ENCODE results near the gene TBC1D2. TPM values are rescaled to one million over a fixed set of nuclear protein-coding genes. Genes with fewer than 3 reads are reported as not detected.

The TBC1D2 gene
- total and polyA plus RNA-seq, 2 of the 13 experiments (the other 11 are each of a cell fraction or from before 2014, with no cell fraction given): 2.0 to 2.8 TPM

DNA sequence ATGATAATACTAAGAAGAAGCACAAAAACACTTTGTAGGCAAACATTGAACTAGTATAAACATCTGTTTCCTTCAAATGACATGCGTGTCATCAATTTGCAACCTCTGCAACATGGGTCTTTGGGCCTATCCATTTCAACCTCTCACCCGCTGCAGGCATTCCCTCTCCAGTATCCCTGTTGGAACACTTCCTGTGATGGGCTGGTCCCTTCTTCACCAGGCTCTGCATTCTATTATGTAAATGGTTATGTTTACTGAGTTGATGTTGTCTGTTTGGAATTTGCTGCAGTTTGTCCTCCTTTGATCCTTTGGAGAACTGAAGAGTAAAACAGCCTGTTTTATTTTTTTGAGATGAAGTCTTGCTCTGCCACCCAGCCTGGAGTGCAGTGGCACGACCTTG, 16.6 kb upstream of the TBC1D2 start (continued):
- TF ChIP-seq, protein P1, sequence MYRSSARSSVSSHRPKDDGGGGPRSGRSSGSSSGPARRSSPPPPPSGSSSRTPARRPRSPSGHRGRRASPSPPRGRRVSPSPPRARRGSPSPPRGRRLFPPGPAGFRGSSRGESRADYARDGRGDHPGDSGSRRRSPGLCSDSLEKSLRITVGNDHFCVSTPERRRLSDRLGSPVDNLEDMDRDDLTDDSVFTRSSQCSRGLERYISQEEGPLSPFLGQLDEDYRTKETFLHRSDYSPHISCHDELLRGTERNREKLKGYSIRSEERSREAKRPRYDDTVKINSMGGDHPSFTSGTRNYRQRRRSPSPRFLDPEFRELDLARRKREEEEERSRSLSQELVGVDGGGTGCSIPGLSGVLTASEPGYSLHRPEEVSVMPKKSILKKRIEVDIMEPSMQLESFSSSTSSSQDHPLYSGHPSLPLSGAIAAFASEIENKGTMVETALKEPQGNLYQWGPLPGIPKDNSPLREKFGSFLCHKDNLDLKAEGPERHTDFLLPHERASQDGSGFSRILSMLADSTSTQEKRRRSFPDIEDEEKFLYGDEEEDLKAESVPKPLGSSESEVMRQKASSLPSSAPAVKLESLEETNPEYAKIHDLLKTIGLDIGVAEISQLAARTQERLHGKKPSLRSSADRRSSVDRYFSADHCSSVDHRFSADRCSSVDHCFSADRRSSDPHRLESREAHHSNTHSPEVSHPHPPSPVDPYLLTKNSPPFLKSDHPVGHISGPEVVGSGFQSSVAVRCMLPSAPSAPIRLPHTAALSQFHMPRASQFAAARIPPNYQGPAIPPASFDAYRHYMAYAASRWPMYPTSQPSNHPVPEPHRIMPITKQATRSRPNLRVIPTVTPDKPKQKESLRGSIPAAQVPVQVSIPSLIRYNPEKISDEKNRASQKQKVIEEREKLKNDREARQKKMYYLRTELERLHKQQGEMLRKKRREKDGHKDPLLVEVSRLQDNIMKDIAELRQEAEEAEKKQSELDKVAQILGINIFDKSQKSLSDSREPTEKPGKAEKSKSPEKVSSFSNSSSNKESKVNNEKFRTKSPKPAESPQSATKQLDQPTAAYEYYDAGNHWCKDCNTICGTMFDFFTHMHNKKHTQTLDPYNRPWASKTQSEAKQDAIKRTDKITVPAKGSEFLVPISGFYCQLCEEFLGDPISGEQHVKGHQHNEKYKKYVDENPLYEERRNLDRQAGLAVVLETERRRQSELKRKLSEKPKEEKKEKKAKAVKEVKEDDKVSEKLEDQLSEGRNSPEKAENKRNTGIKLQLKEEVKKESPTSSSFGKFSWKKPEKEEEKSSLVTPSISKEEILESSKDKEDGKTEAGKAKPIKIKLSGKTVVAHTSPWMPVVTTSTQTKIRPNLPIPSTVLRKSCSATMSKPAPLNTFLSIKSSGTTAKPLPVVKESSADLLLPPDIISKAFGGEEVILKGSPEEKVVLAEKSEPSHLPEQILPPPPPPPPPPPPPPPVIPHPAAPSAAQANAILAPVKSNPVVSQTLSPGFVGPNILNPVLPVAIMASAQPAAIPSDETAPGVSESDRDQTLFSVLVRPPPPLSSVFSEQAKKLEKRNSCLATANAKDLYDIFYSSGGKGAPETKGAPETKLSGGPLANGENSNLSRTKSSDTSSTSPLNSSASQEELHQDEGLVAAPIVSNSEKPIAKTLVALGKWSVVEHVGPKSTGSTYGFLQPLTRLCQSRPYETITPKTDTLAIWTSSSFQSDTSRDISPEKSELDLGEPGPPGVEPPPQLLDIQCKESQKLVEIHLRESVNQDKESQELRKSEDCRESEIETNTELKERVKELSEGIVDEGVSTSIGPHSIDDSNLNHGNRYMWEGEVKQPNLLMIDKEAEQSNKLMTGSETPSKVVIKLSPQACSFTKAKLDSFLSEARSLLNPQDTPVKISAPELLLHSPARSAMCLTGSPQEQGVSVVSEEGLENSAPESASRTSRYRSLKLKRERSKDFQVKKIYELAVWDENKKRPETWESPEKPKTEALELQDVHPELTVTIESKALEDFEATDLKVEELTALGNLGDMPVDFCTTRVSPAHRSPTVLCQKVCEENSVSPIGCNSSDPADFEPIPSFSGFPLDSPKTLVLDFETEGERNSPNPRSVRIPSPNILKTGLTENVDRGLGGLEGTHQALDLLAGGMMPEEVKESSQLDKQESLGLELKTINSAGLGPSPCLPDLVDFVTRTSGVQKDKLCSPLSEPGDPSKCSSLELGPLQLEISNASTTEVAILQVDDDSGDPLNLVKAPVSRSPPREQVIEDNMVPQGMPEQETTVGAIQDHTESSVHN (CRISPR knock-in tag; IDR thresholded peaks at IDR 0.05): no peak
- TF ChIP-seq, protein P2, sequence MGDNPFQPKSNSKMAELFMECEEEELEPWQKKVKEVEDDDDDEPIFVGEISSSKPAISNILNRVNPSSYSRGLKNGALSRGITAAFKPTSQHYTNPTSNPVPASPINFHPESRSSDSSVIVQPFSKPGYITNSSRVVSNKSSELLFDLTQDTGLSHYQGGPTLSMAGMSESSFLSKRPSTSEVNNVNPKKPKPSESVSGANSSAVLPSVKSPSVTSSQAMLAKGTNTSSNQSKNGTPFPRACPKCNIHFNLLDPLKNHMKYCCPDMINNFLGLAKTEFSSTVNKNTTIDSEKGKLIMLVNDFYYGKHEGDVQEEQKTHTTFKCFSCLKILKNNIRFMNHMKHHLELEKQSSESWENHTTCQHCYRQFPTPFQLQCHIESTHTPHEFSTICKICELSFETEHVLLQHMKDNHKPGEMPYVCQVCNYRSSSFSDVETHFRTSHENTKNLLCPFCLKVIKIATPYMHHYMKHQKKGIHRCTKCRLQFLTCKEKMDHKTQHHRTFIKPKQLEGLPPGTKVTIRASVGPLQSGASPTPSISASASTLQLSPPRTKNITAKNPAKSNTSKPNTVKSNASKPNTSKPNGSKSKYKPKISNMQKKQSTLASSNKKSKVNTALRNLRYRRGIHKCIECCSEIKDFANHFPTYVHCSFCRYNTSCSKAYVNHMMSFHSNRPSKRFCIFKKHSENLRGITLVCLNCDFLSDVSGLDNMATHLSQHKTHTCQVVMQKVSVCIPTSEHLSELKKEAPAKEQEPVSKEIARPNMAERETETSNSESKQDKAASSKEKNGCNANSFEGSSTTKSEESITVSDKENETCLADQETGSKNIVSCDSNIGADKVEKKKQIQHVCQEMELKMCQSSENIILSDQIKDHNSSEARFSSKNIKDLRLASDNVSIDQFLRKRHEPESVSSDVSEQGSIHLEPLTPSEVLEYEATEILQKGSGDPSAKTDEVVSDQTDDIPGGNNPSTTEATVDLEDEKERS (CRISPR knock-in tag; IDR thresholded peaks at IDR 0.05): no peak

Data from HepG2 (cell line).